HG03159 (cell line): ENCODE results near the gene SLC24A1.
A peak's percentile ranks its signal among the peaks of the same experiment; 100 is the strongest.

Experiments used
- ATAC-seq: cut with Tn5 transposase; IDR thresholded peaks from one replicate; pipeline ENCODE4 v1.9.1; 2021; ENCODE audit warnings: mild to moderate bottlenecking, moderate library complexity; ENCODE audit not compliant: unreplicated experiment

Gene SLC24A1

GRCh38 chr15:65621638-65622037, at the start of gene SLC24A1:
SLC24A1 (plus strand) TSS chr15:65621938; CDS start chr15:65624081, 2,143 bp downstream.
- ATAC-seq: no peak

GRCh38 chr15:65571971-65572370, 49.8 kb upstream of the SLC24A1 start:
- no peak for ATAC-seq

GRCh38 chr15:65576664-65577063, 45.1 kb upstream of the SLC24A1 start:
- ATAC-seq: no peak

GRCh38 chr15:65577129-65577996, 44.4 kb upstream of the SLC24A1 start:
- no peak for ATAC-seq

GRCh38 chr15:65578904-65579728, 42.6 kb upstream of the SLC24A1 start:
- ATAC-seq: no peak

GRCh38 chr15:65579762-65580161, 42.0 kb upstream of the SLC24A1 start:
- ATAC-seq: no peak

GRCh38 chr15:65580287-65580686, 41.5 kb upstream of the SLC24A1 start:
- ATAC-seq: no peak

GRCh38 chr15:65583701-65584100, 38.0 kb upstream of the SLC24A1 start:
- ATAC-seq: peak; percentile 61

- ATAC-seq: no peak
These were observed 37.5 kb upstream of the SLC24A1 start for GRCh38 chr15:65584241-65584640.

- no peak for ATAC-seq
These were observed 34.6 kb upstream of the SLC24A1 start for GRCh38 chr15:65587094-65587493.

GRCh38 chr15:65595960-65596359, 25.8 kb upstream of the SLC24A1 start:
- ATAC-seq: no peak

- no peak for ATAC-seq
These were observed 23.3 kb upstream of the SLC24A1 start for GRCh38 chr15:65598468-65598867.

- no peak for ATAC-seq
These were observed 22.1 kb upstream of the SLC24A1 start for GRCh38 chr15:65599677-65600076.

GRCh38 chr15:65603134-65603533, 18.6 kb upstream of the SLC24A1 start:
- no peak for ATAC-seq

- no peak for ATAC-seq
These were observed 18.2 kb upstream of the SLC24A1 start for GRCh38 chr15:65603559-65603958.

- peak; percentile 94 for ATAC-seq
These were observed 10.6 kb upstream of the SLC24A1 start, which contains the start of gene INTS14 for GRCh38 chr15:65610871-65611718. INTS14 (minus strand) TSS chr15:65611131; CDS start chr15:65607380, 3,751 bp downstream.

GRCh38 chr15:65611888-65612615, 9.7 kb upstream of the SLC24A1 start:
- ATAC-seq: no peak

- ATAC-seq: no peak
These were observed 9.2 kb upstream of the SLC24A1 start for GRCh38 chr15:65612616-65612946.

- ATAC-seq: no peak
These were observed 8.6 kb upstream of the SLC24A1 start for GRCh38 chr15:65612949-65613744.
